ENCODE results near the gene DCTN3.
"Not testable (repeated sequence)": the region's sequence is repeated elsewhere in the genome, so short reads cannot be mapped to it uniquely, and the experiment has no call there.

Gene DCTN3

DNA sequence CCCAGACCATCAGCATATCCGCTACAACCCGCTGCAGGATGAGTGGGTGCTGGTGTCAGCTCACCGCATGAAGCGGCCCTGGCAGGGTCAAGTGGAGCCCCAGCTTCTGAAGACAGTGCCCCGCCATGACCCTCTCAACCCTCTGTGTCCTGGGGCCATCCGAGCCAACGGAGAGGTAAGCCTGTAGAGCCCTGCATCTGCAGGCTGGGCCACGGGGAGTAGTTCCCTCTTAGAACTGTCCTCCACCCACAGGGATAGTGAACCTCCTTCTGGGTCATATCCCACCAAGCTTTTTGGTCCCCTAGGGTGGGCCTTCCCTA, 26.7 kb upstream of the DCTN3 start:
- DNase-seq (ENCODE audit: low read depth in 4 of 4, low spot score in 1 of 4), result no peak

DNA sequence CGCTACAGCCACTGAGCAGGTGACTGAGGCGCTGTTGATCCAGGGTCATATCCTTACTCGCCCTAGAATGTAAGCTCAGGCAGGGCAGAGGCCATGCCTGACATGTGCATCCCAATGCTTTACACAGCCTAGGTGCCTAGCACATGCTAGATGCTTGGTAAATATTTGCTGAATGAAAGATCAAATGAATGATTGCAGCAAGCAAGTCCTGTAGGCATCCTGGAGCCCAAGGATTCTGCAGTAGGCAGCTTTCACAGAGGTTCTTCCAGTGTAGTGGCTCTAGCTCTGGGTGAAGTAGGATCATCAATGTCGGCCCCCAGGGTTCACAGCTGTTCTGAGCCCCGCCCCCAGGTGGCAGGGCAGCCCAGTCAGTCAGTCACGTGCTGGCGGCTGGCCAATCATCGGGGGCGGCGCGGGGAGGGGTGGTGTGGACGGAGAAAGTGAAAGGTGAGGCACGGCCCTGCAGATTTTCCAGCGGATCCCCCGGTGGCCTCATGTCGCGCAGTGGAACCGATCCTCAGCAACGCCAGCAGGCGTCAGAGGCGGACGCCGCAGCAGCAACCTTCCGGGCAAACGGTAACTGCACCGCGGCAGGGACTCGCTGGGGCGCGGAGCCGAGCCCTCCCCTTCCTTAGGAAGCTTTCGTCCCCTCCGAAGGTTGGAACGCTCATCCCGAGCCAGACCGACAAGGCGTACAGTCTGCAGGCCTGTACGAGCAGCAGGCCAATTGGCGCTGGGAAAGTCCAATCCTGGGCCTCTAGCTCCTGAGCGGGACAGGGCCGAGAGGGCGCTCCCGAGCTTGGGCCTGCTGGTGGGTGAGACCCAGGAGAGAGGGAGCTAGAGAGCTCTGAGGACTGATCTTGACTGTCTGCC, 26.2 kb upstream of the DCTN3 start, which contains the start of gene GALT:
Gene GALT, plus strand, starts transcription at position 465 of the 873 bp plus-strand sequence. Its CDS starts 30 bp downstream, at position 495.
- peak; percentile 91 to 98 (median 94) for DNase-seq (ENCODE audit: low read depth in 4 of 4, low spot score in 1 of 4)

DNA sequence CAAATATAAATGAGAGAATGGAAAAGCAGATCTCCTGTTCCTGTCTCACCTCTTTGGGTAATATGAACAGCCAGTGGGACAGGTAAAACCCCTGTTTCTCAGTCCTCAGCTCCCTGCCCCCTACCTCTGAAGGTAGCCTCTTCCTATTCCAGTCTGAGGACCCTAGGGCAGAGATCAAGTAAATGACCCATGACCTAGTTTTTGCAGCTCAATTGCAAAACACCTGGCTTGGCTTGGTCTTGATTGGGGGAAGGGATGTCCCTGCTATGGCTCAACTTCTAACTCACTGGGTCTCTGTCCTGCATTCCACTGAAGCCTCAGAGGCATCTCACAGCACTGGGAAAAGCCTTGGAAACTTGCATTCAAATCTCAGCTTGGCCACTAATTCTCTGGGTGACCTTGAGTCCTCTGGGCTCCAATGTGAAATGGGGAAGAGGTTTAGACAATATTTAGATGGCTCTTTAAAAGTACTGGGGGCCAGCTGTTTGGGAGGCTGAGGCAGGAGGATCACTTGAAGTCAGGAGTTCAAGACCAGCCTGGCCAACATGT, 24.5 kb upstream of the DCTN3 start:
- DNase-seq (ENCODE audit: low read depth in 4 of 4, low spot score in 1 of 4), result no peak

DNA sequence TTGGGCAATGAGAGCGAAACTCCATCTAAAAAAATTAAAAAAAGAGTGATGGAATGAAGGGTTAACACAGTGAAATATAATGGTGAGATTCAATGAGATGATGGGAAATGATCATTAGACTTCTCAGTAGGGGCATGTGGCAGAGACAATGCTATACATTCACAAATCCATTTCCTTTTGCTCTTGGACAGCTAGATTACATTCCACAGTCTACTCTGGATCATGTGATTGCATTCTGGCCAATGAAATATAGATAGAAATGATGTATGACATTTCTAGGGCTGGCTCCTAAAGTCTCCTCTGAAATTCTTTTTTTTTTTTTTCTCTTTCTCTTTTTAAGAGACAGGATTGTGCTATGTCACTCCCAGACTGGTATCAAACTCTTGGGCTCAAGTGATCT, 22.4 kb upstream of the DCTN3 start:
- DNase-seq (ENCODE audit: low read depth in 4 of 4, low spot score in 1 of 4), result no peak

DNA sequence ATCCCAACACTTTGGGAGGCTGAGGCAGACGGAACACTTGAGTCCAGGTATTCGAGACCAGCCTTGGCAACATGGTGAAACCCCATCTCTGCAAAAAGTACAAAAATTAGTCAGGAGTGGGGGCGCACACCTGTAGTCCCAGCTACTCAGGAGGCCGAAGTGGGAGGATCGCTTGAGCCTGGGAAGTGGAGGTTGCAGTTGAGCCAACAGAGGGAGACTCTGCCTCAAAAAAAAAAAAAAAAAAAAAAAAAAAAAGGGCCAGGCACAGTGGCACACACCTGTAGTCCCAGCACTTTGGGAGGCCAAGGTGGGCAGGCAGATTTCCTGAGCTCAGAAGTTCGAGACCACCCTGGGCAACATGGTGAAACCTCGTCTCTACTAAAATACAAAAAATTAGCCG, 19.0 kb upstream of the DCTN3 start:
- DNase-seq (ENCODE audit: low read depth in 4 of 4, low spot score in 1 of 4), result not testable (repeated sequence)

DNA sequence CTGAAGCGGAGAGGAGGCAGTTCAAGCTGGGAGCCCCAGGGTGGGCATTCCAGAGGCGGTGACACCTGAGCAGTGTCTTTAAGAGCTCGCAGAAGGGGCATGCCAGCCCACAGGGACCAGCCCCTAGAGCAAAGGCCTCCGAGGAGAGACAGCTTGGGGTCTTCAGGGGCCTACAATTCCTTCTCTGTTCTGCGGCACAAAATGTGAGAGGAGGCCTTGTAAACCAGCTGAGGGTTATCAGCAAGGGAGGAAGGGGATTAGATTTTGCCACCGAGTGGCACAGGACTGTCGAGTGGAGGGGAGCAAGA, 17.8 kb upstream of the DCTN3 start:
- no peak for DNase-seq (ENCODE audit: low read depth in 4 of 4, low spot score in 1 of 4)

DNA sequence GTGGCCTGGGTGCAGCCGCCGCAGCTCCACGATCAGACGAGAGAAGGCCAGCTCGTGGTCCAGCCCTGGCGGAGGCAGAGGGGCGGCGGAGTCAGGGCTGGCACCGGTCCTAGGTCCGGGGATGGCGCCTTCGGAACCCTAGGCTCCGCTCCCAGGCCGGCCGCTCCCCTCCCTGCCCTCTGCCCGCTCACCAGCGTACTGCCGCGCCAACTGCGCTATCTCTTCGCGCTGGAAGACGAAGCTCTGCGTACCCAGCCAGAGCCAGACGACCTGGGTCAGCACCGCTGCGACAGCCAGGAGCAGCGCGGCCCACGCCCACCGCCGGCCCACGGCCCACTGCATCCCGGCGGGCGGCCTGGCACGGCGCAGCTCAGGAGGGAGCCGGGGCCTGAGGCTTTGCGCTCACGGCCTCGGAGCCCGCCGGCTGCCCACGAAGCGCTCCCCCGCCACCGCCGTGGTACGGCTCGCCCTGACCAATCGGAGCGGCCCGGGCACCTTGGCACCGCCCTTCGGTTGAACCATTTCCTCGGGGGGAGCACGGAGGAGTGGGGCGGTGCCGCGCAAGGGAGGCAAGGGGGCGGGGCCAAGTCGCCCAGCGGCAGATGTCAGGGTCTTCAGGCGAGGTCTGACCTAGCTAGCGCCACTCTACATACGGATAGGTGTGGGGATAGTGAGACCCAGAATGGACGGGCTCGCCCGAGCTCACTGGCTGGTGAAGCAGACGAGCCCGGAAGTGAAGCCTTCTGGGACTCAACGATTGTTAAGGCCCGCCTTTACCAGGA, 17.3 kb upstream of the DCTN3 start, which contains the start of gene SIGMAR1:
Gene SIGMAR1, minus strand, starts transcription at position 432 of the 782 bp plus-strand sequence. Its CDS starts 90 bp downstream, at position 342.
- peak; percentile 76 to 91 (median 88) for DNase-seq (ENCODE audit: low read depth in 4 of 4, low spot score in 1 of 4)

DNA sequence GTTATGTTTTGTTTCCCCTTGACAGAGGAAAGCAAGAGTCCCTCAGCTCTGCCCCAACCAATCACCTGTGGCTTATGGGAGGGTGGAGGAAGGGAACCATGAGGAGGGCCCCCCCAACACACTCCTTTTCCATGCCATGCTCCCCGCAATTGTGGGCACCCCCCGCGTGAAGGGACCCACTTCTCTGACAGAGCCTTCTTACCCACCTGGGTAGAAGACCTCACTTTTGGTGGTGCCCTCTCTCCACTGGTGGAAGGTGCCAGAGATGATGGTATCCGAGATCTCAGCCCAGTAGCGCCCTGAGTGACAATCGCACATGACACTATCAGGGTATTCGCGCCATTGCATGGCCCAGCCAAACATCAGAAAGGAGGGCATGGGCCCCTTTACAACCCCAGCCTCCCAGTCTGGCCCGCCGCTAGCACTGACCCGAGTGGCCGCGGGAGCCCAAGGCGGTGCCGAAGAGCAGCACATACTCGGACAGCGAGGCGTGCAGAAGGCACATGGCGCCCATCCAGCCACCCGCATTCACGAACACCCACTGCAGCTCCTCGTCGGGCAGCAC, 16.6 kb upstream of the DCTN3 start:
- DNase-seq (ENCODE audit: low read depth in 4 of 4, low spot score in 1 of 4), result no peak

DNA sequence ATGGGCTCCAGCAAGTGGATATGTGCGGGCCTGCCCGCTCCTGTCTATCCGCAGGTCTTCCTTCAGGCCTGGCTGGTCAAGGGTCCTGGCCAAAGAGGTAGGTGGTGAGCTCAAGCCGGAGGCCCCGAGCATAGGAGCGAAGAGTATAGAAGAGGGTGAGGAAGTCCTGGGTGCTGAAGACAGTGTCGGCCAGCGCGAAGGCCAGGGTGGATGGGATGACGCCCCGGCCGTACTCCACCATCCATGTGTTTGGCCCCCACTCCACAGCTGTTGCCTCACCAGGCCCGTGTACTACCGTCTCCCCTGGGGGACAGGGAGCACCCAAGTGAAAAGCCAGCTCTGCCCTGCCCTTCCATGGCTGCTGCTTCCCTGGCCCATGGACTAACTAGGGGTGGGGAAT, 15.3 kb upstream of the DCTN3 start:
- DNase-seq (ENCODE audit: low read depth in 4 of 4, low spot score in 1 of 4), result no peak

DNA sequence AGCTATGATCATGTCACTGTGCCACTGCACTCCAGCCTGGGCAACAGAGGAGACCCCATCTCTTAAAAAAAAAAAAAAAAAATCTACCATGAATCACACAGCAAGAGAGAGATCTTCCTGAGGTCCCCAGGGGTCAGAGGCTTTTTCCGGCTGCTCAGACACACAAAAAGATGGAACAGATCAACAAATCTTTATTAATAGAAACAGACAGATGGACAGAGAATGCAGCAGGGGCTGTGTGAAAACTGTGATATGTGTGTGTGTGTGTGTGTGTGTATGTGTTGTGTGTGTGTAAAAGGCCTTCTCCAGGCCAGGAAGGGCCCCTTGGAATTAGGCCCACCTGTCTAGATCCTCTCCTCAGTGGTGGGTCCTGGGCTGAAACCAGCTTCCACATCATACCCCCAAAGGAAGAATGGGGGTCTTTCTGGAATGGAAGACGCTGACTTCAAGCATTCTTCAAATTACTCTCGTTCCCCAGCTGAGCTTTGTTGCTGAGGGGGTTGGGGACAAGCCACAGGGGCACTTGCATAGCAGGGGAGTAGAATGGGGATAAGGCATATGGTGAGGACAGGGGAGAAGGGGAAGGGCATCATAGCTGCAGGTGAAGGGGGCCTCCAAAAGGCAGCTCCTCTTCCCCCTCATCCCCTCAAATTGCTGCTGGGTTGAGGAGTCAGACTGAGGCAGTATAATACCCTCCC, 14.4 kb upstream of the DCTN3 start:
- no peak for DNase-seq (ENCODE audit: low read depth in 4 of 4, low spot score in 1 of 4)

DNA sequence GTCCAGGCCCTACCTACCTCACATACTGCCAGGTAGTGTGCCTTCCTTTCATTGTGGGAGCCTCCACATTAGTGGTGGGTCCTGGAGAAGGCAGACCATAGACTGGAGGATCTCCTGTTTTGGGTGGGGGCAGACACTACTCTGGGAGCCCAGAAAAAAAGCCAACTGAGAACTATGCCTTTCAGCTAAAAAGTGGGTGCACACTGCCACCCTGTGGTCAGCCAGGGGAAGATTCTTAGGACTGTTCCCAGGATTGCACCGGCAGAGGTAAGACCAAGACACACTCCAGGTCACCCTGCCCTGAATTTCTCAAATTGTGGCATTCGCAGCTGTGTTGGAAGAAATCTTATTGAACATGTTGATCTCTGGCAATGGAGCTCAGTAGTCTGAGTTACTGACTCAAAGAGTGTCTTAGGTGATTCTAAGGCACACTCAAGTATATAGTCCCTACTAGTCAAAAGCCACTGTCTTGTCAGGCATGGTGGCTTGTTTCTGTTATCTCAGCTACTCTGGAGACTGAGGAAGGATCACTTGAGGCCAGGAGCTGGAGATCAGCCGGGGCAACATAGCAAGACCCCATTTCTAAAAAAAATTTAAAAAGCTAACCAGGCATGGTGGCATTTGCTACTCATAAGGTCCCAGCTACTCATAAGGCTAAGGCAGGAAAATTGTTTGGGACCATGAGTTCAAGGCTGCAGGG, 13.7 kb upstream of the DCTN3 start:
- peak in 3 of 4 experiments; percentile 52 to 62 (median 59) for DNase-seq (ENCODE audit: low read depth in 4 of 4, low spot score in 1 of 4)

DNA sequence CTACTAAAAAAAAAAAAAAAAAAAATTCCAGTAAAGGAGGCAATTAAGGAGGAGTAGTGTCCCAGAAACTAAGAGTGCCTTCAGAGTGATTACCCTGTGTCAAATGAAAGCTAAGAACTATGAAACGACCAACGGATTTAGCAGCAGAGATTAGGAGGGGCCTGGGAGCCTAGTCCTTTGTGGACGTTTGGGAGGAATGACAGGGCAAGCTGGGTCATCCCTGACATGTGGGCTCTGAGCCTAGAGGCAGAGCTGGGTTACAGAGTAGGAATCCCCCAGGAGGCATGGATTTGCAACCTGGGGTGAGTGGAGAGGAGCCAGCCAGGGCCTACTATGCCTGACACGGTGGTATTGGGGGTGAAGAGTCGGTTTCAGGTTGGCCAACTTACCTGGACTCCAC, 12.9 kb upstream of the DCTN3 start:
- no peak for DNase-seq (ENCODE audit: low read depth in 4 of 4, low spot score in 1 of 4)

DNA sequence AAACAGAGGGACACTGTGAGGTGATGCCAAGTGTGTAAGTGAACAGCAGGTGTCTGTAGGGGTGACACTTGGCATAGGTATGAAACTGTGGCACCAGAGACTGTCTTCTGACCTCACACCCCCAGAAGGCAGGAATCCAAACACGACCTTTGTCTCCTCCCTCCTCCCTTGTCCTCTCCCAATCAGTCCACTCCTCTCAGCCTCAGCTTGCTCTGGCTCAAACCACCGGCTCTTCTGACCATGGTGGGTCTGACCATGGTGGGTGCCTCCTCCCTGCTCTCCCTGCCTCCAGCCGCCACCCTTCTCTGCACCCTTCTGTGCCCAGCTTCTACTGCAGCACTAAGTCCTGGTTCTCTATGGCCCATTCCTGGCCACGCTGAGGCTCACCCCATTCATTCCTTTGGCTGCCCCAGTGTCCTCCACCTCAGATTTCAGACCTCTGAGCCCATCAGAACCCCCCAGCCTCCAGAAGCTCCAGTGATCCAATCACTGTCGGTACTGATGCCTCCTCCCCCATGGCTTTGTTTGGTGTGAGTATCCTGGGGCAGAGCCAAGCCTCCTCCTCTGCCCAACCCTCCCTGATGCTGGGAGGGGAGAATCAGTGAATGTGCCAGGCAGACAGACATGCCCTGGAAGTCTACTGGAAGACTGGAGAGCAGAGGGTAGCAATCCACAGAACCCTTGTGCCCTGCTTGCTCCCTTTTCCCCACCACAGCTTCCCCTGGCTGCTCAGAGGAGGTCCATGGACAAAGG, 10.3 kb upstream of the DCTN3 start:
- no peak for DNase-seq (ENCODE audit: low read depth in 4 of 4, low spot score in 1 of 4)

DNA sequence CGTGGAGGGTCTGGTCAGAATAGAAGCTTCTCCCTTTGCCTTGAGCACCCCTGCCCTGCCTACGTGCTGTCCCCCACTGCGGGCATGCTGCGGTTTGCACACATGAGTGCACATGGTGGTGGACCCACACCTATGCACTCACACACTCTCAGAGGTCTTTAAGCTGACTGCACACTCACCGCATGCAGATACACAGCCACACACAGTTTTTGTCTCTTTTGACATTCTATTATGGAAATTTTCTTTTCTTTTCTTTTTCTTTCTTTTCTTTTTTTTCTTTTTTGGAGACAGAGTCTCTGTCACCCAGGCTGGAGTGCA, 9.2 kb upstream of the DCTN3 start:
- no peak for DNase-seq (ENCODE audit: low read depth in 4 of 4, low spot score in 1 of 4)

DNA sequence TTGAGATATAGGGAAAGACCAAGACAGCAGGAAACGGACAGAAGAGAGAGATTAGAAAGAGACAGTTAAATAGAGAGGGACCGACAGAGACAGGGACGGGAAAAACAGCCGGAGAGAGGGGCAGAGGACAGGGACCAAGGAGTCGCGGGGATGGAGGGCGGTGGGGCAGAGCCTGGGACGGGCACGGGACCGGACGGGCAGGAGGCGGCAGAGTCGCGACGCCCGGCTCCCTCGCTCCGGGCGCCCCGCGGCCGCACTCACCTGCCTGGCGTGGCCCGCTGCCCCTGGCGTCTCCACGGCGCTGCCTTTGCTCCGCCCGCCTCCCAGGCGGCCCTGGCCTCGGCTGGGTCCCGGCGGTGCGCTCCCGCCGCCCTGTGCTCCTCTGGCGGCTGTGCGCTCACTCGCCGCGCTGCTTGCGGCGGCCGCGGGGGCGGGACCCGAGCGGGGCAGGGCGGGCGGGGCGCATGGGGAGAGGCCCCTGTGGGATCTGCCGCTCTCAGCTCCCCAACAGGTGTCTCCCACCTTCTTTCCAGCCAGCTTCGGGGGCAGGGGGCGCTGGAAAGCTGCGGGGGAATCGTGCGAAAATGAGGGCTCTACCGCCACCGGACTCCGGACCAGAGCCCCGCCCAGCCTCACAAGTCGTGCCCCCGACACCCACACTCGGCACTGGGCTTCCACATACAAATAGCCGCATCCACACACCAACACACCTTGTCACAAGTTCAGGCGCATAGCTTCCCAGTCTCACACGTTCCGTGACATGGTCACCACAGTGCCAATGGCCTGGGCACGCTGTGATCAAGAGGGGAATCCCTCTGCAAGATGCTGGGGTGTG, 8.6 kb upstream of the DCTN3 start, which contains the start of gene ARID3C:
Gene ARID3C, minus strand, starts transcription at position 411 of the 835 bp plus-strand sequence. CDS start 1,052 bp downstream, outside the sequence.
- no peak for DNase-seq (ENCODE audit: low read depth in 4 of 4, low spot score in 1 of 4)

DNA sequence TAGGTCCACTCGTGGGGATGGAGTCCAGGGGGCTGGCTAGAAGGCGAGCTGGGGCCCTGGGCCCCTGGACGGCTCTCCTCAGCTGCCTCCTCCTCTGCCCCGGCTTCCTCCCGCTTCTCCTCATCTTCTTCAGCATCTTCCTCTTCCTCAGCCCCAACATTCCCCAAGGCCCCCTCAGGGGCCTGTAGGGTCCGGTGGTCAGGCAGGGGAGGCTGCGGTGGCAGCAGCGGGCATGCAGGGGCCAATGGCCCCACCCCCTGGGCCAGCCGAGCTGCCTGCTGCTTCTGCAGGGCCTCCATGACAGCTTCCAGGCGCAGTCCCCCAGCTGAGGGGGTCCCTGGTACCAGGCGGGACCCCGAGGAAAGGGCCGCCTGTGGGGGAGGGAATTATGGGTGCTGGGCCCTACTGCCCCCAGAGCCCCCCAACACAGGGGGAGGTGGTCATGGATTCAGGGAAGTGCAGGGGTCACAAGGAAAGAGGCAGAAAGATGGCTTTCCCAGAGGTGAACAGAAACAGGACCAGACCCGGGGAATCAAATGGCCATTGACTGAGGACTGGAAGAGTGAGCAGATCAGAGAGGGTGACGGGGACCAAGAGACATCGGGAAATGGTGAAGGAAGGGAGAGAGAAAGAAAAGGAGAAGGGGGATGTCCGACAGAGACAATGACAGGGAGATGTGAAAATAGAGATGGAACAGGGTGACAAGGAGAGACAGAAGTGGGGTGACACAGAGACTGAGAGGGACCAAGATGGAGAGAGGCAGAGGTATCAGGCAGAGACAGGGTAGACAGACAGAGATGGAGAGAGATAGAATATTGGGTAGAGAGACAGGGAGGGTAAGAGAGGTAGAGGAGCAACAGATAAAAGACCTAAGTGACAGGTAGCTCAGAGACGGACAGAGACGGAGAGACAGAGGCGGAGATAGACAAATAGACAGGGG, 7.7 kb upstream of the DCTN3 start:
- no peak for DNase-seq (ENCODE audit: low read depth in 4 of 4, low spot score in 1 of 4)

DNA sequence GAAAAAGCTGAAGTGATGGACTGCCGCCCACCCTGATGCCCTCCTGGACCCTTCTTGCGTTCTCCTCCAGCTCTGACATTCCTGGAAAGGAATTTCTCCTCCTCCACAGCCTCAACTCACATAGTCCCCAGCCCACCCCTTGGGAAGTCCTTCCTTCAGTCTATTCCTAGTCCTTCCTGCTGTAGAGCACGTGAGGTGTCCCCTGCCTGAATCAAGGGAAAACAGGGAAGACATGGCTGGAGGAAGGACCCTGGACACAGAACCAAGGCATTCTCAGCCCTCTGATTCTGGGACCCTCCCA, 4.8 kb upstream of the DCTN3 start:
- no peak for DNase-seq (ENCODE audit: low read depth in 4 of 4, low spot score in 1 of 4)
